MM.1S (cell line): Measurements from ENCODE around the gene PCCA.

ENCODE experiments used
- EZH2 ChIP-seq: fragments of 300-600 bp; sonication (generic); optimal IDR thresholded peaks from 2 replicates; pipeline ENCODE3; 2017; ENCODE audit warnings: low read depth, mild to moderate bottlenecking, antibody characterized with exemption, low read length, mixed read lengths
- TF ChIP-seq, protein P1 (sequence below): fragments of 300-600 bp; sonication (generic); IDR thresholded peaks from 2 replicates; pipeline ENCODE4 v1.5.1; 2016; ENCODE audit warnings: antibody characterized with exemption, low read length, mixed read lengths

DNA sequence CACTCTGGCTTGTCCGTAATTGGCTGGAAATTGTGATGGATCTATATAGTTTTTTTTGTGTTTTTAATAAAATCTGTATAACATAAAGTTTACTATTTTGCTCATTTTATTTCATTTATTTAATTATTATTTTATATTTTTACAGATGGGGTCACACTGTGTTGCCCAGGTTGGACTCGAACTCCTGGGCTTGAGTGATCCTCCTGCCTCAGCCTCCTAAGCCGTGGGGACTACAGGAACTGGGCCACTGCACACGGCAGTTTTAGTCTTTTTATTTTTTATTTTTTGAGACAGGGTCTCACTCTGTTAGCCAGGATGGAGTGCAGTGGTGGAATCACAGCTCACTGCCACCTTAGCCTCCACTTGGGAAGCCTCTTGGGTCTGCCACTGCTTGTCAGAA lies 58.9 kb downstream of the PCCA start:
- TF ChIP-seq, protein P1, sequence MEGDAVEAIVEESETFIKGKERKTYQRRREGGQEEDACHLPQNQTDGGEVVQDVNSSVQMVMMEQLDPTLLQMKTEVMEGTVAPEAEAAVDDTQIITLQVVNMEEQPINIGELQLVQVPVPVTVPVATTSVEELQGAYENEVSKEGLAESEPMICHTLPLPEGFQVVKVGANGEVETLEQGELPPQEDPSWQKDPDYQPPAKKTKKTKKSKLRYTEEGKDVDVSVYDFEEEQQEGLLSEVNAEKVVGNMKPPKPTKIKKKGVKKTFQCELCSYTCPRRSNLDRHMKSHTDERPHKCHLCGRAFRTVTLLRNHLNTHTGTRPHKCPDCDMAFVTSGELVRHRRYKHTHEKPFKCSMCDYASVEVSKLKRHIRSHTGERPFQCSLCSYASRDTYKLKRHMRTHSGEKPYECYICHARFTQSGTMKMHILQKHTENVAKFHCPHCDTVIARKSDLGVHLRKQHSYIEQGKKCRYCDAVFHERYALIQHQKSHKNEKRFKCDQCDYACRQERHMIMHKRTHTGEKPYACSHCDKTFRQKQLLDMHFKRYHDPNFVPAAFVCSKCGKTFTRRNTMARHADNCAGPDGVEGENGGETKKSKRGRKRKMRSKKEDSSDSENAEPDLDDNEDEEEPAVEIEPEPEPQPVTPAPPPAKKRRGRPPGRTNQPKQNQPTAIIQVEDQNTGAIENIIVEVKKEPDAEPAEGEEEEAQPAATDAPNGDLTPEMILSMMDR = no peak
- no peak for TF ChIP-seq EZH2
